Measurements from ENCODE around the gene IL13RA1.
"Not testable (repeated sequence)": the region's sequence is repeated elsewhere in the genome, so short reads cannot be mapped to it uniquely, and the experiment has no call there.

IL13RA1 gene

DNA sequence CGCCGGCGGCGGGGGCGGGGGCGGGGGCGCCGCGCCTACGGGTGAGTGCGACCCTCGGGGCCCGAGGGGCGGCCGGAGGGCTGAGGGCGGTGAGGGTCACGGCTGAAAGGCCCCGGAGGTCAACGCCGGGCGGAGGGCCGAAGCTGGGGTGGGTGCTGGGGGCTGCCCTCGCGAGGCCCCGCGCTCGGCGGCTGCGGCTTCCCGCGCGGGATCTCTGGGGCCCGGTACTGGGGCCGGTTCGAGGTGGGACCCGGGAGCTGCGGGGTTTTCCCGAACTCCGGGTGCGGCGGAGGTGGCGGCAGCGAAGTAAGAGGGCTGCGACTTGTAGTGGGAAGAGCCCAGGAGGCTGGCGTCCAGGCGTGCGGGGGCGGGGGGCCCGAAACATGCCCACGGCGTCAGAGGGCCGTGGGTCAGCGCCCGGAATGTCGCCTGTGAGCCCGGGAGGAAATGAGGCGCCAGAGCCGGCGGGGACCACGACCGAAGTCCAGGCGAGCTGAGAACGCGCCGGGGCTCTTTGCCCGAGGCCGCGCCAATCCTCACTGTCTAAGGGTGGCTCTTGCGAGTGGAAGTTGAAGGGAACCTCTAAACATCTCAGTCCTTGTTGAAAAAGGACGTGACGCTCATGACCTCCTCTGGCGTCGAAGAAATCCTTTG lies 407 bp downstream of the IL13RA1 start:
- no peak for DNase-seq (ENCODE audit: low read depth in 2 of 3, low spot score in 2 of 3)

DNA sequence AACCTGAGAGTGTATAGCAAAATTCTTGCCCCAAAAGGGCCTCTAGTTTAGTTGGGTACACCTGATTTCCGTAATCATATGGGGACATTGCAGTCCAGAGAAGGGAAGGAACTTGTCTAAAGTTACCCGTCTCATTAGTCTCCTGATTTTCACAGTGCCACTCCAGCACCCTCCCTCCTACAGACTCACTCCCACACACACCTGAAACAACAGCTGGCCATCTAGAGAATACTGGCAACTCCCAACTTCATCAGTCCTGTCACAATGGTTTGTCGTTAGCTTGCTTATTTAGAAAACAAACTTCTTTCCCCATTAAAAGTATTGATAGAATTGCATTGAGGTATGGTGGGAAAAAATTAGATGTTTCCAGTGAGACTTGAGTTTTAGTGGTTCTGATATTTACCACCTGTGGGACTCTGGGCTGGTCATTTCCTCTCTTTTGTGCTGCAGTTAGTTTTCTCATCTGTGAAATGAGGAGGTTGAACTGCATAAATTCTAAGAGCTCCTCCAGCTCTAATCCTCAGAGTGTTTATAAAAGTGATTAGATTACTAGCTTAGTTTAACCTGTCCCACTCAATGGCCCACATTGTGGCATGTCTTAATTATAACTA lies 1.7 kb downstream of the IL13RA1 start:
- DNase-seq (ENCODE audit: low read depth in 2 of 3, low spot score in 2 of 3): no peak

DNA sequence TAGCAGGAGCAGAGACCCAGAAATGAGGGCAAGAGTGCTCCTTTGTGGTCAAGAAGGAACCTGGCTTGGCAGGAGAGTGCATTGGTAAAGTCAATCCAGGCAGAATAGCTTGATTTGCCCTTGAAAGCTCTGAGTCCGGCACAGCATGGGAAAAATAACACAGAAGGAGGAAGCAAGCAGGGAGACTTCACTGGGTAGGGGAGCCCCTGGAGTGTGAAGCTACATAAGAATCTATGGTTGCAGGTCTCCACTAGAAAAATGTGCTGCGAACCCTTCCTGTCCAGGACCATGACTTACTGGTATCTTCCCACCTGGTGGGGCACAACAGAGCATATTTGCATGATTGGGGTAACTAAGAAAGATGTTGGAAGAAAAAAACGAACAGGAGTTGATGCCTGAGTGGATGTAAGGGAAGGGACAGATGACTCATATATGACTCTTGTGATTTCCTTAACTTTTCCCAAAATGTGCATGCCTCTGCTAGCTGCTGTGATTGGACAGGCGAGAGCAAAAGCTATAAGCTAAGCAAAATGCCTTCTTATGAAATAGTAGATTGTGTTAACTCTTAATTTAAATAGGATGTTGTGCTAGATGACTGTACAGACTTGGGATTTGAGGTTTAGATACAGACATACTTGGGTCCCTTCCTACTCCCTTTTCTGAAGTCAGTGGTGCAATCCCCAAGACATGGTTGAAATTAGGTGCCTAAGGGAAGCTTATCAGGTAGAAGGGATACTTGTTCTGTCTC lies 3.3 kb downstream of the IL13RA1 start:
- no peak for DNase-seq (ENCODE audit: low read depth in 2 of 3, low spot score in 2 of 3)

DNA sequence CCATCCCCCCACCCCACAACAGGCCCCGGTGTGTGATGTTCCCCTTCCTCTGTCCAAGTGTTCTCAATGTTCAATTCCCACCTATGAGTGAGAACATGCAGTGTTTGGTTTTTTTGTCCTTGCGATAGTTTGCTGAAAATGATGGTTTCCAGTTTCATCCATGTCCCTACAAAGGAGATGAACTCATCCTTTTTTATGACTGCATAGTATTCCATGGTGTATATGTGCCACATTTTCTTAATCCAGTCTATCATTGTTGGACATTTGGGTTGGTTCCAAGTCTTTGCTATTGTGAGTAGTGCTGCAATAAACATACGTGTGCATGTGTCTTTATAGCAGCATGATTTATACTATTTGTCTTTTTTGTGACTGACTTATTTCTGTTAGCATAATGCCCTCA lies 5.1 kb downstream of the IL13RA1 start:
- DNase-seq (ENCODE audit: low read depth in 2 of 3, low spot score in 2 of 3): not testable (repeated sequence)

DNA sequence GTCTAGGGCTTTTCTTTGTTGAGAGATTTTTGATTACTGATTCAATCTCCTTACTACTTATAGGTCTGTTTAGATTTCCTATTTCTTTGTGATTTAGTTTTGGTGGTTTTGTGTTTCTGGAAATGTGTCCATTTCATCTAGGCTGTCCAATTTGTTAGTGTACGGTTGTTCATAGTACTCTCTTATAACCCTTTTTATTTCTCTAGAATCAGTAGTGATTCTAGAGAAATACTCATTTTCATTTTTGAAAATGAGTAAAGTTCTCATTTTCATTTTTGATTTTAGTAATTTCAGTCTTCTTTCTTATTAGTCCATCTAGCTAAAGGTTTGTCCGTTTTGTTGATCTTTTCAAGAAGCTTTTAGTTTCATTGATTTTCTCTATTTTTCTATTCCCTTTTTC lies 7.5 kb downstream of the IL13RA1 start:
- no peak for DNase-seq (ENCODE audit: low read depth in 2 of 3, low spot score in 2 of 3)

DNA sequence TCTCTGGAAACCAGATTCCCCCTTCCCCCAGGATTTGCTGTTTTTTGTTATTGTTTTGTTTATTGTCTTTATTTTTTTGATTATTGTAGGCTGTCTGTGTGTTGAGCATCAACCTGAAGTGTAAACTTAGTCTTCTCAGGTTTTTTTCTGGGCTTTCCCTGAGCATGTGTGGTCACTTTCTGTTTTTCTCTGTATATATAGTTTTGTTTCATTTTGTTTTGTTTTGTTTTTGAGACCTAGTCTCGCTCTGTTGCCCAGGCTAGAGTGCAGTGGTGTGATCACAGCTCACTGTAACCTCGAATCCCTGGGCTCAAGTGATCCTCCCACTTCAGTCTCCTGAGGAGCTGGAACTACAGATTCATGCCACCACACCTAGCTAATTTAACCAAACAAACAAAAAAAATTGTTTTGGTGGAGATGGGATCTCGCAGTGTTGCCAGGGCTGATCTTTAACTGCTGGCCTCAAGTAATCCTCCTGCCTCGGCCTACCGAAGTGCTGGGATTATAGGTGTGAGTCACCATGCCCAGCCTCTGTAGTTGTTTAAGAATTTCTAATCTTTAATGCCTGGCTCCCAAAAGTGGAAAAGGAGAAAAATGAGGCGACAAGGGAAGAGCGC lies 9.1 kb downstream of the IL13RA1 start:
- DNase-seq (ENCODE audit: low read depth in 2 of 3, low spot score in 2 of 3): no peak

DNA sequence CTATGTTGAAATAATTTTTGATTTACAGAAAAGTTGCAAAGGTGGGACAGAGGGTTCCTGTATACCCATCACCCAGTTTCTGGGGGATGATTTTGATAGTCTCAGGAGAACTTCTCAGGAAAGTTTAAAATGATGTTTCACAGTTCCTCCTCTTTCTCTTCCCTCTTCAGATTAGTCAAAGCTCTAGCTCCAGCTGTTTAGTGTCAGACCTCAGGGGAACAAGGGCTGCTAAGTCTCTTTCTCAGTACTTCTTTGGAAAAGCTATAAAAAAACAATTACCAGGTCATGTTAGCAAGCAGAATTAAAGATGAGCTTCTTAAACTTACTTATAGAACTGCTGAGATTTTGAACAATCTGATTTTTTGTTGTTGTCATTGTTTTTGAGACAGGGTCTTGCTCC lies 12.2 kb downstream of the IL13RA1 start:
- no peak for DNase-seq (ENCODE audit: low read depth in 2 of 3, low spot score in 2 of 3)

DNA sequence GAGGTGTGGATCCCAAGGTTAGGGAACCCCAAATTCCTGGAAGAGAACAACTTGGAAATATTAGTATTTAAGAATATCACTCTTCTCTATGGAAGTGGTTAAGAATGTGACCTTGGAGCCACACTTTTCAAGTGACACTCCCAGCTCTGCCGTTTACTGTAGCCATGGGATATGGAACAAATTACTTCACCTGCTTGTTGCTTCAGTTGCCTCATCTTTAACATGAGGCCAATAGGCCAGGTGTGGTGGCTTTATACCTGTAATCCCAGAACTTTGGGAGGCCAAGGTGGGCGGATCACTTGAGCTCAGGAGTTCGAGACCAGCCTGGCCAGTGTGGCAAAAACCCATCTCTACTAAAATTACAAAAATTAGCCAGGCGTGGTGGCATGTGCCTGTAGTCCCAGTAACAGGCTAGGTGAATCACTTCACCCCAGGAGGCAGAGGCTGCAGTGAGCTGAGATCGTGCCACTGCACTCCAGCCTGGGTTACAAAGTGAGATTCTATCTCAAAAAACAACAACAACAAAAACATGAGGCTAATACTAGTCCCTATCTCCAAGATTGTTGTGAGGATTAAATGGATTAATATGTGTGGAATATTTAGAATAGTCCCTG lies 13.0 kb downstream of the IL13RA1 start:
- DNase-seq (ENCODE audit: low read depth in 2 of 3, low spot score in 2 of 3): no peak

DNA sequence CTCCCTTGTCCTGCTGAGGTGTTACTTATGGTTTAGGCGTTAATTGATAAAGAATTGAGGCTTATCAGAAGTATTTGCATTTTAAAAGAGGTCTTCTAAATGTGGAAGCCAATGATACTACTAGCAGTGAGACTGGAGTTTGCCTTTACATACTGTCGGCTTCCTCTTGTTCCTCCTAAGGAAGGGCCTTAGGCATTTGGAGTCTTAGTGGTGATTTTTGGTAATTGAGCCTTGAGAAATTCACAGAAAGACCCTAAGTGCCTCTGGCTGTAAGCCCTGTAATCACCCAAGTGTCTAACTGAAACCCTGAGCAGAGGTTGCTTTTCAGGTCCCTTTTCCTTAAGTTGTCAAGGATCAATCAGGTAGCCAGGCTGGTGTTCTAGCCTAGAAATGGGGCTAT lies 14.8 kb downstream of the IL13RA1 start:
- no peak for DNase-seq (ENCODE audit: low read depth in 2 of 3, low spot score in 2 of 3)

DNA sequence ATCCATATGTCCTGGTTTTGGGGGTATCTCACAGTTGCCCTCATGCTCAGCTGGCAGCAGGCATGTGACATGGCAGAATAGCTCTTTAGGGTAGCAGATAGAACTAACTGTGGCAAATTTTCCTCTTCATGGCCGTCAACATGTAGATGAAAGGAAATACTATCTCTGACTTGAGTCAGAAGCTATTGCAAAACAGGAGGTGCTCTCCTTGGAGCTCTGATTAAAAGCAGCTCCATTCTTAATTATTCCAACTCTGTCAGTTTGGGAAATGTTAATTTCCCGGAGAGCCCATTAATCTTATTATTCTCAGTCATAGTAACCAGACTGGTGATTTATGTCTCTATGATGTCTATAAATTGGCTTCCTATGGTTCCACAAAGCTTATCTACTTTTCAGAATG lies 18.2 kb downstream of the IL13RA1 start:
- DNase-seq (ENCODE audit: low read depth in 2 of 3, low spot score in 2 of 3): no peak

DNA sequence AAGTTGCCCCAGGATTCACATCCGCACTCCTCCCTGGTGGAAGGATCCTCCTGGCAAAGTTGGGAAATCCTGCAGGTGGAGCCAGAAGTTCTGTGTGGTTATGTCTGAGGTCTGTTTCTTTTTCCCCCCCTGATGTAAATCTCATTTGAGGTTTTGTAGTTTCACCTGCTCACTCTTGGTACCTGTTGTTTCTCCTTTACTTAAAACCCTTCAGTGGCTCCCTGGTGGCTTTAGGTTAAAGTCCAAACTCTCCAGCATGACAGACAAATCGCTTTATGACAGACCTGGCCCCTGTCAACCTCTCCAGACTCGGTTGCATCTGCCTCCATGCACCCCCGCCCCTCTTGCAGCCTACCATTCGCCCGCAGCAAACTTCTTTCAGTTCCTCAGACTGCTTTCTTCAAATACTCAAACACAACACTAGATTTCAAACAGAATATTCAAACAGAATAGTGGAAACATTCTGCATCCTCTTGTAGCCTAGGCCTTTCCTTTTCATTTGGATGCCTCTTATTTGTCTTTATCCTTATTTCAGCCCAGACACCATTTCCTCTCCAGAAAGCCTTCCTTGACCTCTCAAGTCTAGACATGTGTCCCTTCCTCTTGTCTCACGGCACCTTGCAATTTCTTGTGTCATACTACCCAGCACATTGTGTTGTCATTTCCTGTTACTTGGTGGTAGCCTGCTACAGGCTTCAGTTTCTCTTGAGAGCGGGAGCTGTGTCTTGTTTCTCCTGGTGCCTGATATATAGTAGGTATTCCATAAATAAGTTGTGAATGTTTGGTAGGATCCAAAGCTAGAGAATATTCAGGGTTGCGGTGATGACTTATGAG lies 24.8 kb downstream of the IL13RA1 start:
- no peak for DNase-seq (ENCODE audit: low read depth in 2 of 3, low spot score in 2 of 3)

DNA sequence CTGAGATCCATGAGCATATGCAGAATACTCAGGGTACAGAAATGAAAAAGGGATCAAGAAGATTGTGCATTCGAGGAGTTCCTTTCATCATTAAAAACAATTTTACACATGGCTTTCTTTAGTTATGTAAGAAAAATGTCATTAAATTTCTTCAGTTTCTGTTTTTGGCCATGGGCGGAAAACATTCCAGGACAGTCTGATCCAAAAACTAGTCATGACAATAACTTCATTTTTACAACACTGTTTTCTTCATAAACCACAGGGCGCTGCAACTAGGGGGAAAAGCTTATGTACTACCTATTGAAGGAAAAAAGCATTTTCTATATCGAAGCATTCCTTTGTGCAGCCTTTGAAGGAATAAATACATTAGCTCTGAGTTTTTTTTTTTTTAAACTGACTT lies 28.2 kb downstream of the IL13RA1 start:
- no peak for DNase-seq (ENCODE audit: low read depth in 2 of 3, low spot score in 2 of 3)

DNA sequence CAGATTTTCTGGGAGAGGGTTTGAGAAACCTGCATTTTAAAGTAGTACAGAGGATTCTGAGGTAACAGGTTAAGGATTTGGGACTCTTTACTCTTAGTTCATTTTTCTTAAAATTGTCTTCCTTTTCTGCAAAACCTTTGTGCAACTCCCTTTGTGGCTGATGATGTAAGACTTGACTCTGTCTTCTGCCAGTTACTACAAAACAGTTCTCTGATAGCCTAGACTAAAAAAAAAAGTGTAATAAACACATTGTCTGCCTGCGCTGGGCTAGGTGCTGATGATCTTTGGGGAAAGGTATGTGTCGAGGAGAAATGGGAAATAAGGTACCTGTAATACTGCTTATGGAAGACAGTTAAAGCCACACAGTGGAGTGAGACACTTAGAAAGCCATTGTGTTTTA lies 28.7 kb downstream of the IL13RA1 start:
- DNase-seq (ENCODE audit: low read depth in 2 of 3, low spot score in 2 of 3): no peak

DNA sequence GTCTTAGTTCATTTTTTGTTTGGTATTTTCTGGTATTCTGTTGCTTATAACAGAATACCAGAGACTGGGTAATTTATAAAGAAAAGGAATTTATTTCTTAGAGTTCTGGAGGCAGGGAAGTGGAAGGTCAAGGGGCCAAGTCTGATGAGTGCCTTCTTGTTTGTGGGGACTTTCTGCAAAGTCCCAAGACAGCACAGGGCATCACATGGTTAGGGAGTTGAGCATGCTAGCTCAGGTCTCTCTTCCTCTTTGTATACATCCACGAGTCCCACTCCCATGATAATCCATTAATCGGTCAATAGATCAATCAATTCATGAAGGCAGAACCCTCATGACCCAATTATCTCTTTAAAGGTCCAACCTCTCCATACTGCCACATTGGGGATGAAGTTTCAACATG lies 31.1 kb downstream of the IL13RA1 start:
- no peak for DNase-seq (ENCODE audit: low read depth in 2 of 3, low spot score in 2 of 3)

DNA sequence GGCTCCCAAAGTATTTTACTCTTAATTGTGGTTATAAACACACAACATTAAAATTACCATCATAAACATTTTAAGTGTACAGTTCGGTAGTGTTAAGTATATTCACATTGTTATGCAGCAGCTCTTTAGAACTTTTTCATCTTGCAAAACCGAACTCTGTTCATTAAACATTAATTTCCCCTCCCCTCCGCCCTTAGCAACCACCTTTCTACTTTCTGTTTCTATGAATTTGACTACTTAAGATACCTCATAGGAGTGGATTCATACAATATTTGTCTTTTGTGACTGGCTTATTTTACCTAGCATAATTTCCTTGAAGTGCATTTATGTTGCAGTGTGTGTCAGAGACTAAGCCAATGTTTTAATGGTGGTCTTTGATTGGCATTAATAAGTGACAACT lies 32.6 kb downstream of the IL13RA1 start:
- no peak for DNase-seq (ENCODE audit: low read depth in 2 of 3, low spot score in 2 of 3)

DNA sequence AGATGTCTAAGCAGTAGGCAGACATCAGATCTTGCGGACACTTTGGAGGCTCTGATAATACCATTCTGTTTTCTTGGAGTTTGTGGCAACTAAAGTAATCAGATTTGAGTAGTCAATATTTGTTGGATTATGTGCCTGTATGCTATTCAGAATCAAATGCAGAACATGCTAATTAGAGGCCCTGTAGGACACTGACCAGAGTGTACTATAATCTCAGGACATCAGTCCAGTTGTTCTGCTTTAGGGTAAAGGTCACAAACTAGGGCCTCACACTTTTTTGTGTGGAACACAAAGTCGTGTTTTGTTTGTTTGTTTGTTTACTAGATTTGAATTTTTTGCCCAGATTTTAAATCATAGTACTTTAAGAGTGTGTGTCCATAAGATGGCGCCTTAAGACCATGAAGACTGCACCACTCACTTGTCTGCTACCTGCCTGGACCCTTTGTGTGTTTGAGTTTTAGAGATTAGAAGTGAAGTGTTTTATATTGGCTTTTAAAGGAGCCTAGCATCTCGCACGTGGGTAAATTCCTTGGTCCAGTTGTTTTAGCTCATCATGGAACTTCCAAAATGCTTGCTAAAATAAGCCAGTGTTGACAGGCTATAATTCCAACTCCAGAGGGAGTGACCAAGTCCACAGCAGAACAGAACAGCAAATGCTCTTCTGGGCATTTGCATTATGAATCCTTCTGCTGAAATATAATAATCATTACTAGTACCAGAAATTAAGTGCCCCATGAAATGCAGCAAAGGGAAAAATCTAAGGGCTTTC lies 34.7 kb downstream of the IL13RA1 start:
- no peak for DNase-seq (ENCODE audit: low read depth in 2 of 3, low spot score in 2 of 3)

DNA sequence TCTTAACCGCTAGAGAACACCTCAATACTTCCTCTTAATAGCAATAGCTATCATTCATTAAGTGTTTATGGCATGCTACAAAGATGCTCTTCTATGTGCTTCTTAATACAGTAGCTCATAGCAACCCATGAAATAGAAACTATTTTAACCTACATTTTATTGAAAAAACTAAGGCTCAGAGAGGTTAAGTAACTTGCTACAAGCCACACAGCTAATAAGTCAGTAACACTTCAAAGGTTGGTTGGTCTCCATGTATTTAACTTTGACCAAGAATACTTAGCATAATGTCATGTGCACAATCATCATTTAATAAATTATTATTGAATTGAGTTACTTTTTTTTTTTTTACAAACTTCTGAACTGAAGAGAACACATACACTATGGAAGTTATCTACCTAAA lies 36.1 kb downstream of the IL13RA1 start:
- no peak for DNase-seq (ENCODE audit: low read depth in 2 of 3, low spot score in 2 of 3)

DNA sequence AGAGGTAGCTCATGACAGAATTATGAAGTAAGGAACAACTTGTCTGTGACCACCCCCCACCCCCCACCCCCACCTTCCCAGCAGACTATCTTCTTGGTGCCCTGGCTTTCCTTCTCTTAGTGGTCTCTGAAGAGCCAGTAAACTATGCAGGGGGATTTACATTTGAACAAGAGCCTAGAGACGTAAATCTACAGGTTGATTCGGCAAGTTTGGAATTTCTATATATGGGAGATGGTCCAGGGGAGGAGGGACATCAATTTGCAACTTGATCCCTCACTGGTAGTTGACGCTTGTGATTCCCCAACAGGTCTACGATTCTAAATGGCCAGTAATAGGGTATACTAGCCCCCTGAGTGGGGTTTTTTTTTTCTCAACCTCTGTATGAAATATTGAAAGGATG lies 36.7 kb downstream of the IL13RA1 start:
- DNase-seq (ENCODE audit: low read depth in 2 of 3, low spot score in 2 of 3): no peak

DNA sequence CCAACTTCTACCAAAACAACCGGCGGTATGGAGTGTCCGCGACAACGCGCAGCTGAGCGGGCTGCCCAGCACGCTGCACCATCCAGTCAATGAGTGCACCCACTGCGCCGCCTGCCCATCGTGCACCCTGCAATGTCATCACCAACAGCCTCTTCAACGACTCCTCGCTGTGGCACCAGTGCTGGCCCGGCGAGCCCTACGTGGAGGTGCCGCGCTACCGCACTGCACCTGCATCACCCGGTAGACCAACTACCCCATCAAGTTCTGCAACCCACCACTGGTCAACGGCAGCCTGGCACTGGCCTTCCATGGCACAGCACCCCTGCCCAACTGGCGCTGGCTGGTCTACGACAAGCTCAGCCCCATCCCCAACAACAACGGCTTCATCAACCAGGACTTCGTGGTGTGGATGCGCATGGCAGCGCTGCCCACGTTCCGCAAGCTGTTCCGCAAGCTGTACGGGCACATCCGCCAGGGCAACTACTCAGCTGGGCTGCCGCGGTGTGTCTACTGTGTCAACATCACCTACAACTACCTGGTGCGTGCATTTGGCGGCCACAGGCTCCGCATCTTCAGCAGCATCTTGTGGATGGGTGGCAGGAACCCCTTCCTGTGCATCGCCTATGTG lies 42.8 kb downstream of the IL13RA1 start:
- no peak for DNase-seq (ENCODE audit: low read depth in 2 of 3, low spot score in 2 of 3)

DNA sequence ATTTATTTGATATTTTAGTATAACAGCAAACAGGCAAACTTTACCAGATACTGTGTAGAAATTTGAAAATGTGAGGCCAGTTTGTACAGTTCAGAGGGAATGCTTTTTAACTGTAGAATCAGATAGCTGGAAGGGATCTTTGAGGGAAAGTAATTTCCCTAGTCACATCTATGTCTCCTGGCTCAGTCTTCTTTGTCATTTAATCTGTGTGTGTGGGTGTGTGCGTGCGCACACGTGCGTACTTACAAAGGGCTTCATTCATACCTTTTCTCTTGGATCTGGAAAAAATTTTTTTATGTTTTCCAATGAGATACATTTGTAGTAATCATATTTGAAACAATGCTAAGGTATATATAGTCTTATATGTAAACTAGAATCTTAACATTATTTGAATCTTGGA lies 44.6 kb downstream of the IL13RA1 start:
- DNase-seq (ENCODE audit: low read depth in 2 of 3, low spot score in 2 of 3): no peak

All from activated CD8-positive, alpha-beta memory T cell treated with anti-CD3 and anti-CD28 coated beads for 48 hours (primary cell).